Mucosa of stomach (tissue), 1 donor: ENCODE results near the gene MNAT1.

Source experiments
- H3K27me3 ChIP-seq: one replicate; pipeline ENCODE4 v1.7.0; 2013; ENCODE audit warnings: mild to moderate bottlenecking, low read length; ENCODE audit not compliant: control insufficient read depth, insufficient read depth
- H3K36me3 ChIP-seq: one replicate; pipeline ENCODE4 v1.7.0; 2013; ENCODE audit warnings: low read length; ENCODE audit not compliant: control insufficient read depth, insufficient read depth
- H3K4me1 ChIP-seq: one replicate; pipeline ENCODE4 v1.7.0; 2013; ENCODE audit warnings: mild to moderate bottlenecking, low read length; ENCODE audit not compliant: control insufficient read depth, insufficient read depth
- H3K4me3 ChIP-seq: one replicate; pipeline ENCODE4 v1.7.0; 2013; ENCODE audit warnings: low read length
- H3K9ac ChIP-seq: one replicate; pipeline ENCODE4 v1.7.0; 2013; ENCODE audit warnings: mild to moderate bottlenecking, low read length, moderate library complexity
- H3K9me3 ChIP-seq: one replicate; pipeline ENCODE4 v1.7.0; 2013; ENCODE audit warnings: mild to moderate bottlenecking, low read length, moderate library complexity; ENCODE audit not compliant: control insufficient read depth
- donor health status: Pancreatic carcinoma.

Gene MNAT1

DNA sequence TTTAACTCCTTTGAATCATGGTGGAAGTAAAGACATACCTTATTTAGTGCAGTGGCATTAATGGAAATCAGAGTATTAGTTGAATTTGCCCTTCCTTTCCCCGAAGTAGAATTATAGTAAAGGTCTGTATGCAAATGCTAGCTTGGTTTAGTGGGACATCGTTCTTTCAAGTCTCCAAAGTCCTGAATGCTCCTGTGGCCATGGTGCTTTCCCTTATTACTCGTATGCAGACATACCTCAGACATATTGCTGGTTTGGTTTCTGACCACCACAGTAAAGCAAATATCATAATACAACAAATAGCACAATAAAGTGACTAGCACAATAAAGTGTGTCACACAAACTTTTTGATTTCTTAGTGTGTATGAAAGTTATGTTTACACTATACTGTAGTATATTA, 52.3 kb downstream of the MNAT1 start:
- Histone ChIP-seq H3K4me3 (no peak overlapping the region), H3K4me1 (no peaks in the 10 kb centered on the region), H3K27me3 (no peaks in the 10 kb centered on the region), H3K36me3 (no peaks in the 10 kb centered on the region), H3K9ac (no peak overlapping the region), H3K9me3 (no peaks in the 10 kb centered on the region)

DNA sequence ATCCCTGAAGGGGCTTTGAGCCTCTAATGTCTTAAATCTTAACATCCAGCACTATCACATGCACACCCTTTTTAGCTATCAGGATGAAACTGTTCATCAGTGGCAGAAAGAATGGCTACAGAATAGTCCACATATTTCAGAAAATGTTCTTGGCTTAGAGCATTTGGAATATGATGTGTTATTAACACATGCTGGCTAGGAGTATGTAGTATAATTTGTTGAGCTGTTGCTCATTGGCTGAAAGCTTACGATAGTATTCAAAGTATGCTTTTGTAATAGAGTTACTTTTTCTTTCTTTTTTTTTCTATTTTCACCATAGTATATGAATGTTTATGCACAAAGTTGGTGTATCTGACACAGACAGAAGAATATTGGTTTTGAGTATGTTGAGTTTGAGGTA, 55.1 kb downstream of the MNAT1 start:
- H3K4me3 ChIP-seq, result no peak overlapping the region
- H3K9ac ChIP-seq, result no peak overlapping the region
- H3K36me3 ChIP-seq, result no peaks in the 10 kb centered on the region
- no peaks in the 10 kb centered on the region for H3K9me3 ChIP-seq
- no peaks in the 10 kb centered on the region for H3K4me1 ChIP-seq
- no peaks in the 10 kb centered on the region for H3K27me3 ChIP-seq

DNA sequence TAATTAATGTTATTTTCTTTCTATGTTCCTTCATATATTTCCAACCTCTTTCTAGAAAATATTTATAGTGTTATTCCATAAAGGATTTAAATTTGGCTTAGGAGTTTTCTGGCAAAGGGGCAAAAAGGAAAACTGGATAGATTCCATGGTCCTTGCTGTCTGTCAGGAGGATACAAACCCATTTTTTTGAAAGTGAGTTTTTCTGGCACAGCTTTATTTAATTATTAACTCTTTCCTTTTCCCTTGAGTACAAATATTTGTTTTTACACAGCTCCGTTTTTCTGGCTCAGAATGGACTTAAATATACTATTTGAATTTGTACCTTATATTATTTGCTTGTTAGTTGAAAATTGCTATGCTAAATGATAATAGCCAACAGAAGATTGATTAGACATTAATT, 56.3 kb downstream of the MNAT1 start:
- no peaks in the 10 kb centered on the region for H3K27me3 ChIP-seq
- no peak overlapping the region for H3K4me3 ChIP-seq
- no peaks in the 10 kb centered on the region for H3K36me3 ChIP-seq
- no peak overlapping the region for H3K9ac ChIP-seq
- no peaks in the 10 kb centered on the region for H3K9me3 ChIP-seq
- no peaks in the 10 kb centered on the region for H3K4me1 ChIP-seq

DNA sequence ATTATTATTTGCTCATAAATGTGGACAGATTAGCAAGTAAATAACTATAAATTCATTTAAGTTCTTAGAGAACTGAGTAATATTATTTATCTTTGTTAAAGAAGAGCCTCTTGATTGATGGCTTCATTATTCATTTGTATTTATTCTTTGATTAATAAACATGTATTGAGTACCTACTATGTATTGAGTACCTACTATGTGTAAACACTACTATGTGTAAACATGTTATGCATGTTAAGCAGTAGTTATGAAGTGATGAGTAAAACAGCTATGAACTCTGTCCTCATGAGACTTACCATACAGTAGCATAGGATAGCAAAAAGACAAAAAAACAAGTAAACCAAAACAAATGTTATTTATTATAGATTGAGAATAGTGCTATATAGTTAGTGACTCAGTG, 61.9 kb downstream of the MNAT1 start:
- H3K27me3 ChIP-seq, result no peaks in the 10 kb centered on the region
- H3K36me3 ChIP-seq, result no peaks in the 10 kb centered on the region
- no peaks in the 10 kb centered on the region for H3K9me3 ChIP-seq
- H3K9ac ChIP-seq, result no peak overlapping the region
- no peak overlapping the region for H3K4me3 ChIP-seq
- H3K4me1 ChIP-seq, result no peaks in the 10 kb centered on the region

DNA sequence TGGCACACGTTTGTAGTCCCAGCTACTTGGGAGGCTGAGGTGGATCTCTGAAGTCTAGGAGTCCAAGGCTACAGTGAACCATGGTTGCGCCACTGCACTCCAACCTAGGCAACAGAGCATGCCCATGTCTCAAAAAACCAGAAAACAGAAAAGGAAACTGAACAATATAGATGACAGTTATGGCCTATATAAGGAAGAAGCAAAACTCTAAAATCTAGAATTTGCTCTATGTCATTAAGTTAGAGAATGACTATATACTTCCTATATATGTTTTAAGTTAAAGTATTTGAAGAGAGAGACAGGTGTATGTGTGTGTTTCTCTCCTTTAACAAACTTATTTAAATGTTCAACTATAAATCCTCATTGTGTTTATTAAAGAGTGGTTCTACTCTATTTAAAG, 65.8 kb downstream of the MNAT1 start:
- Histone ChIP-seq H3K27me3 (no peaks in the 10 kb centered on the region), H3K36me3 (no peaks in the 10 kb centered on the region), H3K9ac (no peak overlapping the region), H3K4me3 (no peak overlapping the region), H3K9me3 (no peaks in the 10 kb centered on the region), H3K4me1 (no peaks in the 10 kb centered on the region)

DNA sequence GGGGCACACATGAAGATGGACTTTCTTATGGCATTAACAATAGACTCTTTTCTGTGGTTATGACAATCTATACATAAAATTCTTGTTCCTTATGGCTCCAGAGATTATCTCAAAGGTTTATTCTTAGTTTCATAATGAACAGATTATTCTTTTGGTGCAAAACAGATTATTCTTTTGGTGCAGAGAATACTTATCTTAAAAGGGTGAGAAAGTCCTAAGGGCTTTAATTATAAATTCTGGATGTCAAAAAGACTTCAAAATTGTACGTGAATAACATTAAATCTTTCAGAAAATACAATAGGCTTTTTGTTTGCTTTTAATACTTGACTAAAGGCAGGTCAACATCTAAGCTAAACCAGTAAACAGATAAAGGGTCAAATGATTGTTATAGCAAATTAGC, 69.3 kb downstream of the MNAT1 start:
- no peaks in the 10 kb centered on the region for H3K36me3 ChIP-seq
- H3K4me1 ChIP-seq, result no peaks in the 10 kb centered on the region
- H3K4me3 ChIP-seq, result no peak overlapping the region
- no peak overlapping the region for H3K9ac ChIP-seq
- H3K9me3 ChIP-seq, result no peaks in the 10 kb centered on the region
- no peaks in the 10 kb centered on the region for H3K27me3 ChIP-seq

DNA sequence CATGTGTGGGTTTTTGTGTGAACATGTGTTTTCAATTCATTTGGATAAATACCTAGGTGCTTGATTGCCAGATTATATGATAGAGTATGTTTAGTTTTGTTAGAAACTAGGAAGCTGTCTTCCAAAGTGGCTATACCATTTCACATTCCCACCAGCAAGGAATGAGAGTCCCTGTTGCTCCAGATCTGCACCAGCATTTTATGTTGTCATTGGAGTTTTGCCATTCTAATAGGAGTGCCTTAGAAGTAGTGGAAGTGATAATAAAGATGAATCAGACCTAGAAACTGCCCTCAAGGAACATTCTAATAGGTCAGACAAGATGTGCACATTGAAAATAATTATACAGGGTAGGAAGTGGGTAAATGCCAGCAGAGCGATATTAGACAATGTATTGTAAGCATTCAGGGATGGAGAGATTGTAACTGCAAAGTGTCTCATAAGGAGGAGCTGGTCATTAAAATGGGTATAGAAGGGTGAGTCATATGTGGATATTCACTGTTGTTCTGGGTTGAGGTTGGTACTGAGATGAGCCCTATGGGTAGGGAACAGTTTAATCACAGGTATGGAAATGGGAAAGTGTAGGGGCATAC, 71.4 kb downstream of the MNAT1 start:
- no peaks in the 10 kb centered on the region for H3K9me3 ChIP-seq
- no peaks in the 10 kb centered on the region for H3K36me3 ChIP-seq
- H3K27me3 ChIP-seq, result no peaks in the 10 kb centered on the region
- H3K4me3 ChIP-seq, result no peak overlapping the region
- H3K9ac ChIP-seq, result no peak overlapping the region
- H3K4me1 ChIP-seq, result no peaks in the 10 kb centered on the region

DNA sequence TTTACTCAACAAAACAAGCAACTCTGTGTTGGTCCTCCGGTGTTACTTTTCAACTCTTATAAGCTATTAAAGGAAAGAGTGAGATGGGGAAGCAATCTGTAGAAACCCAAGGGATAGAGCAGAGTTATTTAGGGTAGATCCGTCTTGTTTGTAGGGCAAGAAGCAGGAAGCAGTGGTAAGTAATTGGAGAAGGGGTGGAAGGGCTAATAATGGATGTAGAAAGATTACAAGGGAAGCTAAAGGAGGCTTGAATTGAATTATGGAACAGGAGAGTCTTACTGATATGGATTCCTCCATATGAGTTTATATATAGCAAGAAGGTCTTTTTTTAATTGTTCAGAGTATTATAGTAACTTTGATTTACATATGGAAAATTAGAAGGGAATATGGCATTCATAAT, 72.7 kb downstream of the MNAT1 start:
- Histone ChIP-seq H3K4me1 (no peaks in the 10 kb centered on the region), H3K9me3 (no peaks in the 10 kb centered on the region), H3K27me3 (no peaks in the 10 kb centered on the region), H3K9ac (no peak overlapping the region), H3K36me3 (no peaks in the 10 kb centered on the region), H3K4me3 (no peak overlapping the region)

DNA sequence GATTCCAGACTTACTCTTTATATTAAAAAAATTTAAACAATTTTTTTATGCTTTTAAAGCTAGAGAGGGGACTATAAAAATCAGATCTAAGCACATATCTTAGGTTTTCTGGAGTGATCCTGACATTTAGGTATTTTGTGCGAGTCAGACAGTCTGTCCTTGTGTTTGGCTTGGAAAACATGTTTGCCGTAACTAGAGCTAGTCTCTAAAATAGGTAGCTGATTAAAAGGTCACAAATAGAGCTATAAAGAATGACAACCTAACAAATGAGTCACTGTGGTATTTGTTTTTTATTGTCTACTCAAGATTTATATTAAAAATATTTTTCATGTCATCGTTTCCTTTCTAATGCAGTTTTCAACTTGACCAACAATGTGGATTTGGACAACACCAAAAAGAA, 73.4 kb downstream of the MNAT1 start:
- H3K36me3 ChIP-seq, result no peaks in the 10 kb centered on the region
- H3K9ac ChIP-seq, result no peak overlapping the region
- no peak overlapping the region for H3K4me3 ChIP-seq
- H3K27me3 ChIP-seq, result no peaks in the 10 kb centered on the region
- no peaks in the 10 kb centered on the region for H3K4me1 ChIP-seq
- H3K9me3 ChIP-seq, result no peaks in the 10 kb centered on the region

DNA sequence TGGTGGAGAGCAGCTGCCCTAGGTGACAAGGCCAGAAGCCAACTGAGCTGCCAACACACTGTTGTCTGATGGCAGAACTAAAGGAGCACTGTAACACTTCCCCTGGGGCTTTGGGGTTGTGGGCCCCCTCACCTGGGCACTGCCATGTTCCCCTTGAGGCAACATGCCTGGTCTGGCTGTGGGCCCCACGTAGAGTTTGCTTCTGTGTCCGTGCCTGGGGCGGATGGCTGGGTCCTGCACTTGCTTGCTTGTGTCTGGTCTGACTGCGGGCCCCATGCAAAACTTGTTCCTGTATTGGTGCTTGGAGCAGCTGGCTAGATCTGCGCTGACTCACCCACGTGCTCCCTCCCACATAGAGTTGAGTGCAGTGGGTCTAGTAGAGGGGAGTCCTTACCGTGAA, 78.4 kb downstream of the MNAT1 start:
- H3K36me3 ChIP-seq, result no peaks in the 10 kb centered on the region
- no peak overlapping the region for H3K9ac ChIP-seq
- H3K27me3 ChIP-seq, result no peaks in the 10 kb centered on the region
- H3K9me3 ChIP-seq, result no peaks in the 10 kb centered on the region
- no peak overlapping the region for H3K4me3 ChIP-seq
- peaks cover 4% of the 10 kb centered on the region for H3K4me1 ChIP-seq

DNA sequence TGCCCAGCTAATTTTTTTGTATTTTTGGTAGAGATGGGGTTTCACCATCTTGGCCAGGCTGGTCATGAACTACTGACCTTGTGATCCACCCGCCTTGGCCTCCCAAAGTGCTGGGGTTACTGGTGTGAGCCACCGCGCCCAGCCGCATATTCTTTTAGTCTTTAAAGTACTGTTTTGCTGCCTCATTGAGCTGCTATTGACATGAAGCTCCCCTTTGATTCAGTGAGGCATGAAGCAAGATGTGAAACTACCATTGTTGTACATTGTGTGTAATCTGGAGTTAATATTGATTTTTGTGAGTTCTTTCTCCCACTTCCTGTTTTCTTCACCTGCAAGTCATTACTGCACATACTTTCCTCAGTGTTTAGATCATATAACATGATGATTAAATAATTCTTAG, 80.8 kb downstream of the MNAT1 start:
- H3K9me3 ChIP-seq, result no peaks in the 10 kb centered on the region
- H3K36me3 ChIP-seq, result no peaks in the 10 kb centered on the region
- H3K4me3 ChIP-seq, result no peak overlapping the region
- H3K9ac ChIP-seq, result no peak overlapping the region
- peaks cover 4% of the 10 kb centered on the region for H3K4me1 ChIP-seq
- no peaks in the 10 kb centered on the region for H3K27me3 ChIP-seq

DNA sequence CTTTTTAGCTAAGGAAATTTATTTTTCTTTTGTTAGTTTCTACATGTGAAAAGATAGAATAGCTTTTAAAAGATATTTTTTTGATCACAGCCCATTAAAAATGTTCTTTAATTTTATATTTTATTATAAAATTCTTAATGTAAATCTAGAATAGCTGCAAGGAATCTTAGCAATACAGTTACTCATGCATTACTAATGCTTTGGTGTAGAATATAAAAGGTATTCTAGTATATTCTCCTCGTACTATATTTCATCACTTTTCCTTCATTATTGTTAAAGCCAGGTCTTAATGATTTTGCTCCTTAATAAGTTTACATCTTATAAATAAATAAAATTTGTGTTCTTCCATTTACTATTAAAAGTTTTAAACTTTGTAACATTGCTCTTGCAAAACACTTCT, 82.6 kb downstream of the MNAT1 start:
- Histone ChIP-seq H3K27me3 (no peaks in the 10 kb centered on the region), H3K9ac (no peak overlapping the region), H3K9me3 (no peaks in the 10 kb centered on the region), H3K4me1 (peaks cover 4% of the 10 kb centered on the region), H3K36me3 (no peaks in the 10 kb centered on the region), H3K4me3 (no peak overlapping the region)

DNA sequence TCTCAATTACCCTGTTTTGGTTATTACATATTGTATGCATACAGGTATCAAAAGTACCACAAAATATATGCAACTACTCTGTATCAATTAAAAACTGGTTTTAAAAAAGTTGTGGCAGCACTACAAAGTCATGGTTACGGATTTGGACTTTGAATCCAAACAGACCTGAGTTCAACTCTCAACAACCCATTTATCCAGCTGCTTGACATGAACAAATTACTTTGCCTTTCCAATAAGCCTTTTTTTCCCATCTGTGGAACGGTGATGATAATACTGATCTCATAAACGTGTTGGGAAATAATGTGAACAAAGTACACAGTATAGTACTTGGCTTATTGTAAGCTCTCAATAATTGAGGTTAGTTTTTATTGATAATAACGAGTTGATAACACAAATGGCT, 85.0 kb downstream of the MNAT1 start:
- H3K9me3 ChIP-seq, result no peaks in the 10 kb centered on the region
- no peaks in the 10 kb centered on the region for H3K27me3 ChIP-seq
- no peak overlapping the region for H3K4me3 ChIP-seq
- no peaks in the 10 kb centered on the region for H3K36me3 ChIP-seq
- peaks cover 4% of the 10 kb centered on the region for H3K4me1 ChIP-seq
- H3K9ac ChIP-seq, result no peak overlapping the region
